T-helper 2 cell treated with Interferon-gamma antibody and Interleukin-4, amounts not matched to agents 5 μg/mL and 100 μg/mL, for 36 hours (primary cell): Measurements from ENCODE around the gene MAG.

Experiments
- DNase-seq: peaks from one replicate; pipeline ENCODE4 v3.0.0; 2021; ENCODE audit warnings: low spot score
- H3K27ac Mint-ChIP-seq: one replicate; pipeline ENCODE4 v1.8.0; 2021; ENCODE audit warnings: mild to moderate bottlenecking, mixed read lengths
- H3K27me3 Mint-ChIP-seq: one replicate; pipeline ENCODE4 v1.8.0; 2021; ENCODE audit warnings: low read depth, mixed read lengths
- H3K36me3 Mint-ChIP-seq: one replicate; pipeline ENCODE4 v1.8.0; 2021; ENCODE audit warnings: low read depth, mixed read lengths
- H3K4me1 Mint-ChIP-seq: one replicate; pipeline ENCODE4 v1.8.0; 2021; ENCODE audit warnings: low read depth, mixed read lengths
- H3K4me3 Mint-ChIP-seq: one replicate; pipeline ENCODE4 v1.8.0; 2022; ENCODE audit warnings: mild to moderate bottlenecking, moderate library complexity, mixed read lengths
- H3K9me3 Mint-ChIP-seq: one replicate; pipeline ENCODE4 v1.8.0; 2021; ENCODE audit warnings: mixed read lengths

The MAG gene

DNA sequence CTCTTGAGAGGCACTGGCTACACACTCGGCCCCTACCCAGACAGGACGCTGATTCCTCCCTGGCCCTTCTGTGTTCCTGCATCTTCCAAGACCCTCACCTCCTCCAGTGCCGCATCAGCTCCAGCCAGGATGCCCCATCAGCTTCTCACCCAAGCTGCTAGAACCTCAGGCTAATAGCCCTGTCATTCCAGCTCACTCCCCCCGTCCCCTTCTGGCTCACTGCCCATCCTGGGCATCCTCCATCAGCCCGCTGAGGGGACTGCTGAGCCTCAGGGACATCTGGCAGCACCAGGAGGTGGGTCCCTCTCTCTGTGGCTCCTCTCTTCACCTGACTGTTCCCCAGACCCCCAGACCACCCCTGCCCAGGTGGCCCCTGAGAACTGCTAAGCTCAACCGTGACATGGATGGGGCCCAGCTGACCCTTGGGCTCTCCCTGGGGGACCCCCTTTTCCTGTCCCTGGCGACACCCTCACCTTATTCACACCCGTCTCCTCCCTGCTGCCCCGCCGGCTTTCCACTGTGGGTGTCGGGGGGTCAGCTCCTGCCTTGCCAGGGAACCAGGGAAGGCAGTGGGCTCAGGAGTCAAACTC lies 71.1 kb downstream of the MAG start:
- no peak overlapping the region for H3K27ac Mint-ChIP-seq
- H3K27me3 Mint-ChIP-seq, result peaks cover 13% of the 10 kb centered on the region
- no peak for DNase-seq
- H3K4me1 Mint-ChIP-seq, result peaks cover 3% of the 10 kb centered on the region
- no peaks in the 10 kb centered on the region for H3K9me3 Mint-ChIP-seq
- H3K4me3 Mint-ChIP-seq, result no peak overlapping the region
- H3K36me3 Mint-ChIP-seq, result no peaks in the 10 kb centered on the region
